GM12878 (cell line): ENCODE results near the gene FARSB. TPM values are rescaled to one million over a fixed set of nuclear protein-coding genes. Genes with fewer than 3 reads are reported as not detected.

ENCODE experiments used
- ASH2L ChIP-seq: fragments of 300-600, 200-600 bp; sonication (generic); IDR thresholded peaks from 2 replicates; pipeline ENCODE4 v1.6.1; 2017; ENCODE audit warnings: low read depth, mild to moderate bottlenecking, borderline replicate concordance
- BCL11A ChIP-seq: IDR thresholded peaks from 2 replicates; pipeline ENCODE4 v1.6.1; 2011; ENCODE audit warnings: low read depth, low read length
- EZH2 ChIP-seq: IDR thresholded peaks from 2 replicates; pipeline ENCODE4 v1.6.1; 2012; ENCODE audit warnings: low read depth, mild to moderate bottlenecking, control low read depth, inconsistent platforms, low read length, borderline replicate concordance; ENCODE audit not compliant: control insufficient read depth
- JUNB ChIP-seq: IDR thresholded peaks from 2 replicates; pipeline ENCODE4 v1.6.1; 2016; ENCODE audit warnings: antibody characterized with exemption, mild to moderate bottlenecking
- LARP7 ChIP-seq: fragments of 450-650 bp; IDR thresholded peaks from 2 replicates; pipeline ENCODE4 v1.6.1; 2017; ENCODE audit warnings: mild to moderate bottlenecking
- PRDM15 ChIP-seq: fragments of 450-650 bp; formaldehyde crosslinking; IDR thresholded peaks from 2 replicates; pipeline ENCODE4 v1.4.0; 2020; ENCODE audit warnings: mild to moderate bottlenecking, moderate library complexity
- RELB ChIP-seq: fragments of 450-650 bp; IDR thresholded peaks from 2 replicates; pipeline ENCODE4 v1.6.1; 2017; ENCODE audit warnings: low read depth, mild to moderate bottlenecking, moderate library complexity
- SKIL ChIP-seq: fragments of 450-650 bp; IDR thresholded peaks from 2 replicates; pipeline ENCODE4 v1.6.1; 2017; ENCODE audit warnings: mild to moderate bottlenecking, low read depth, inconsistent platforms; ENCODE audit not compliant: poor library complexity, severe bottlenecking
- USF2 ChIP-seq: IDR thresholded peaks from 2 replicates; pipeline ENCODE4 v1.6.1; 2011; ENCODE audit warnings: low read depth, low read length, improper control_type of control experiment, borderline replicate concordance
- ZNF592 ChIP-seq: fragments of 450-650 bp; IDR thresholded peaks from 2 replicates; pipeline ENCODE4 v1.6.1; 2017; ENCODE audit warnings: mild to moderate bottlenecking, moderate library complexity
- polyA plus RNA-seq, 11 experiments: library from polyadenylated mRNA; depleted of rRNA in 4 of 11; unstranded in 6 of 11; stranded (reverse) in 5 of 11; fragments of >200 nt; fragmentation: Nextera tagmentation in 4 of 11; fragmentation: Illumina TruSeq in 1 of 11; extraction: Ambion mirVana in 4 of 11; extraction: Trizol in 1 of 11; gene quantifications; 1 replicate in 1 of 11; 2 replicates in 10 of 11; pipeline versions ENCODE4 v1.2.1 to v1.2.3, GENCODE V29; 2011 to 2016; ENCODE audit warnings: inconsistent platforms in 2 of 11, missing spikeins in 2 of 11, low read depth in 1 of 11
- total RNA-seq, 4 experiments: library from RNA; depleted of rRNA in 3 of 4; stranded (reverse); fragments of >200 nt in 3 of 4; fragmentation: Illumina TruSeq in 1 of 4; extraction: Trizol in 1 of 4; gene quantifications; 2 replicates each; pipeline versions ENCODE4 v1.2.1 to v1.2.3, GENCODE V29; 2013 to 2021

FARSB gene
- total and polyA plus RNA-seq, 10 of the 15 experiments (the other 5 are each of a cell fraction or from before 2014, with no cell fraction given) = 32.4 to 127 (median 73.8) TPM

- TF ChIP-seq SKIL (no peak), BCL11A (no peak), RELB (no peak), PRDM15 (CRISPR knock-in tag) (no peak), ASH2L (no peak), USF2 (no peak), JUNB (no peak), EZH2 (no peak), ZNF592 (no peak), LARP7 (no peak)
These were observed 13.5 kb upstream of the FARSB start (continued) for GRCh38 chr2:222669353-222669752.
